HepG2 (cell line): ENCODE data around the gene PTEN.

ENCODE experiments used
- TAF1 ChIP-seq: sonication (generic); formaldehyde crosslinking; IDR thresholded peaks from 2 replicates; pipeline ENCODE4 v1.4.0; 2020; ENCODE audit warnings: missing genetic modification reagents
- ZSCAN30 ChIP-seq: sonication (generic); formaldehyde crosslinking; IDR thresholded peaks from 2 replicates; pipeline ENCODE4 v1.5.0; 2020; ENCODE audit warnings: mild to moderate bottlenecking, missing genetic modification reagents
- ZZZ3 ChIP-seq: sonication (generic); formaldehyde crosslinking; IDR thresholded peaks from 2 replicates; pipeline ENCODE4 v1.4.0; 2020; ENCODE audit warnings: missing genetic modification reagents, mild to moderate bottlenecking, borderline replicate concordance

- no peak for TF ChIP-seq ZSCAN30
- no peak for TF ChIP-seq ZZZ3 (CRISPR knock-in tag)
- no peak for TF ChIP-seq TAF1 (CRISPR knock-in tag)
Measured at GRCh38 chr10:87940210-87940609, 76.8 kb downstream of the PTEN start.
